Pancreas (tissue), 10 donors: Measurements from ENCODE around the gene RAB3IL1. TPM values are rescaled to one million over a fixed set of nuclear protein-coding genes. Genes with fewer than 3 reads are reported as not detected.

Experiments used
- ATAC-seq, 4 donors: fragments of 200-7000 bp; cut with Tn5 transposase; one replicate each; pipeline versions ENCODE4 v1.8.0 to v1.9.1; 2020; ENCODE audit warnings: mild to moderate bottlenecking in 4 of 4, moderate library complexity in 4 of 4
- DNase-seq, 6 donors: peaks; one replicate each; pipeline ENCODE4 v3.0.0-alpha.2; 2020
- FAIRE-seq: peaks from 2 replicates; lab custom pipeline; 2012; peaks lifted over from hg19 to GRCh38; lab: Jason Lieb, UNC
- H3K27ac ChIP-seq, 4 donors: fragments of 200-600 bp; sonication (generic); 1 replicate in 3 of 4; 2 replicates in 1 of 4; pipeline versions ENCODE4 v1.5.0 to v1.8.0; 2020
- H3K27me3 ChIP-seq, 4 donors: fragments of 200-600 bp; one replicate each; pipeline ENCODE4 v1.8.0; 2021
- H3K36me3 ChIP-seq, 3 donors: fragments of 200-600 bp; sonication (generic) in 1 of 3; one replicate each; pipeline versions ENCODE4 v1.5.0 to v1.8.0; 2020 to 2021
- H3K4me1 ChIP-seq, 3 donors: fragments of 200-600 bp; one replicate each; pipeline ENCODE4 v1.8.0; 2021
- H3K4me3 ChIP-seq, 4 donors: fragments of 200-600 bp; sonication (generic) in 2 of 4; one replicate each; pipeline versions ENCODE4 v1.5.0 to v1.8.0; 2020 to 2021
- H3K9me3 ChIP-seq, 4 donors: fragments of 200-600 bp; one replicate each; pipeline ENCODE4 v1.8.0; 2021
- CTCF ChIP-seq, 4 donors: fragments of 200-600 bp; sonication (generic) in 3 of 4; IDR thresholded peaks; one replicate each; pipeline versions ENCODE4 v1.5.0 to v1.8.0; 2021; ENCODE audit warnings: antibody characterized with exemption in 4 of 4
- WGBS, 2 donors: extraction: QIAGEN DNeasy Blood & Tissue Kit; methylation state at CpG; one replicate each; pipeline ENCODE4 v1.1.7; 2013; 5-methylcytosine and 5-hydroxymethylcytosine counted together
- intact Hi-C, 3 donors: fragments of 100-400 bp; cut with DNase I; formaldehyde crosslinking; loops; one replicate each; pipeline versions ENCODE4 v1.11.1 to v1.14.2; 2022
- polyA plus RNA-seq, 2 donors: library from polyadenylated mRNA; stranded (reverse); fragments of 200-250 nt; gene quantifications; one replicate each; pipeline ENCODE4 v1.2.3, GENCODE V29; 2013
- total RNA-seq, 6 donors: library from RNA; stranded (reverse); fragmentation: NEBNext Ultra II Directional in 4 of 6; extraction: Animal tissue kit (Norgen Biotek cat#: 25700) in 4 of 6; gene quantifications; one replicate each; pipeline versions ENCODE4 v1.2.1 to v1.2.4, GENCODE V29; 2021 to 2023
- donor health status: healthy with polysubstance abuse.
- donor health status: DM: no; HTN: no; CAD: no; lungs with moderate emphysema.
- donor health status: DM: no; HTN: no; CAD: no.
- donor health status: control.
- donor health status: control.
- donor health status: Bipolar disorder and iron deficiency.
- donor health status: DM: yes; HTN: yes; CAD: no.
- donor health status: DM: no; HTN: no; CAD: no.
- donor health status: DM: no; HTN: no; CAD: no.
- donor health status: DM: yes; HTN: yes; CAD: no.

Gene RAB3IL1
- total and polyA plus RNA-seq, 8 donors: 1.9 to 5.6 (median 3.2) TPM

- DNase-seq: peak in 5 of 6 donors; percentile 66 to 93 (median 82)
- no peaks in the 10 kb centered on the region for H3K9me3 ChIP-seq
- H3K4me1 ChIP-seq: peaks cover 11 to 18% (median 17%) of the 10 kb centered on the region in 3 donors
- H3K36me3 ChIP-seq: no peaks in the 10 kb centered on the region
- peak overlapping the region in 2 of 4 donors; percentile 37 to 47 for H3K27ac ChIP-seq
- TF ChIP-seq CTCF (IDR thresholded peaks at IDR 0.05): no peak
- ATAC-seq: peak; percentile 76 to 88 (median 84)
- no peak overlapping the region for H3K4me3 ChIP-seq
- intact Hi-C loops: loop anchor here (10.0 kb wide), 2 partner anchors 105 to 145 kb away; no protein-coding TSS in a partner anchor
- 27 to 33% methylated on average over 9 of the region's 9 CpGs for WGBS, 2 donors
- no peak for FAIRE-seq
- H3K27me3 ChIP-seq: no peaks in the 10 kb centered on the region
These were observed 32.0 kb upstream of the RAB3IL1 start for GRCh38 chr11:61949169-61950034.

- Histone ChIP-seq H3K36me3 (no peaks in the 10 kb centered on the region), H3K4me1 (peaks cover 11 to 18% (median 17%) of the 10 kb centered on the region in 3 donors), H3K9me3 (no peaks in the 10 kb centered on the region), H3K4me3 (no peak overlapping the region), H3K27me3 (no peaks in the 10 kb centered on the region), H3K27ac (peak overlapping the region in 1 of 4 donors; percentile 20)
- ATAC-seq (peak in 3 of 4 donors; percentile 19 to 28 (median 23)), DNase-seq (no peak), FAIRE-seq (no peak)
- 25 to 28% methylated on average over 7 of the region's 7 CpGs for WGBS, 2 donors
- TF ChIP-seq CTCF (IDR thresholded peaks at IDR 0.05): no peak
- intact Hi-C loops: loop anchor here in 1 of 3 donors (10.0 kb wide), 1 partner anchor 144 kb away; no protein-coding TSS in a partner anchor
These were observed 31.1 kb upstream of the RAB3IL1 start for GRCh38 chr11:61948505-61948904.

GRCh38 chr11:61947486-61948210 lies 30.3 kb upstream of the RAB3IL1 start:
- DNase-seq (peak; percentile 75 to 91 (median 86)), ATAC-seq (peak; percentile 67 to 90 (median 85)), FAIRE-seq (no peak)
- no peaks in the 10 kb centered on the region for H3K36me3 ChIP-seq
- no peaks in the 10 kb centered on the region for H3K27me3 ChIP-seq
- H3K4me3 ChIP-seq: no peak overlapping the region
- intact Hi-C loops: loop anchor here (2.0 to 10.0 kb wide), 2 partner anchors 49 to 143 kb away; no protein-coding TSS in a partner anchor
- no peak overlapping the region for H3K27ac ChIP-seq
- no peaks in the 10 kb centered on the region for H3K9me3 ChIP-seq
- TF ChIP-seq CTCF (IDR thresholded peaks at IDR 0.05): peak; percentile 73 to 76 (median 74)
- peaks cover 11 to 18% (median 17%) of the 10 kb centered on the region in 3 donors for H3K4me1 ChIP-seq
- WGBS, 2 donors: 4 to 5% methylated on average over 8 of the region's 8 CpGs

- Histone ChIP-seq H3K27me3 (no peaks in the 10 kb centered on the region), H3K4me3 (no peak overlapping the region), H3K9me3 (no peaks in the 10 kb centered on the region), H3K27ac (no peak overlapping the region), H3K4me1 (peaks cover 11 to 18% (median 17%) of the 10 kb centered on the region in 3 donors), H3K36me3 (no peaks in the 10 kb centered on the region)
- ATAC-seq (no peak), DNase-seq (no peak), FAIRE-seq (no peak)
- intact Hi-C loops: loop anchor here (2.0 to 10.0 kb wide), 2 partner anchors 48 to 142 kb away; no protein-coding TSS in a partner anchor
- no peak for TF ChIP-seq CTCF (IDR thresholded peaks at IDR 0.05)
- 88 to 94% methylated on average over 5 of the region's 5 CpGs for WGBS, 2 donors
These were observed 29.5 kb upstream of the RAB3IL1 start for GRCh38 chr11:61946894-61947293.
